ENCODE measurements around the gene CHRNB1.

CHRNB1 gene

GRCh38 chr17:7425756-7426155, 19.1 kb upstream of the CHRNB1 start:
- TF ChIP-seq CTCF (IDR thresholded peaks at IDR 0.05; ENCODE audit: low read depth, low read length), result no peak
- no peak overlapping the region for H3K4me3 ChIP-seq (ENCODE audit: low read depth, low read length)

- no peak overlapping the region for H3K4me3 ChIP-seq (ENCODE audit: low read depth, low read length)
- TF ChIP-seq CTCF (IDR thresholded peaks at IDR 0.05; ENCODE audit: low read depth, low read length), result no peak
Measured at GRCh38 chr17:7426203-7426863, 18.5 kb upstream of the CHRNB1 start.

GRCh38 chr17:7426896-7427489, 17.9 kb upstream of the CHRNB1 start:
- no peak for TF ChIP-seq CTCF (IDR thresholded peaks at IDR 0.05; ENCODE audit: low read depth, low read length)
- H3K4me3 ChIP-seq (ENCODE audit: low read depth, low read length), result no peak overlapping the region

- no peak overlapping the region for H3K4me3 ChIP-seq (ENCODE audit: low read depth, low read length)
- TF ChIP-seq CTCF (IDR thresholded peaks at IDR 0.05; ENCODE audit: low read depth, low read length), result no peak
Measured at GRCh38 chr17:7427549-7427948, 17.3 kb upstream of the CHRNB1 start.

- TF ChIP-seq CTCF (IDR thresholded peaks at IDR 0.05; ENCODE audit: low read depth, low read length), result no peak
- H3K4me3 ChIP-seq (ENCODE audit: low read depth, low read length), result no peak within 1 kb of the TSS
Measured at GRCh38 chr17:7428557-7428956, 16.3 kb upstream of the CHRNB1 start, which contains the start of gene SPEM3. Gene SPEM3, plus strand, starts transcription at chr17:7428857. Its CDS starts 46 bp downstream, at chr17:7428903.

GRCh38 chr17:7429722-7430121, 15.1 kb upstream of the CHRNB1 start:
- no peak for TF ChIP-seq CTCF (IDR thresholded peaks at IDR 0.05; ENCODE audit: low read depth, low read length)
- H3K4me3 ChIP-seq (ENCODE audit: low read depth, low read length), result no peak overlapping the region

- H3K4me3 ChIP-seq (ENCODE audit: low read depth, low read length), result no peak overlapping the region
- no peak for TF ChIP-seq CTCF (IDR thresholded peaks at IDR 0.05; ENCODE audit: low read depth, low read length)
Measured at GRCh38 chr17:7431231-7431630, 13.6 kb upstream of the CHRNB1 start.

Measured in WI38 (cell line).